Stimulated activated memory B cell treated with anti-CD40 and anti-IgM and Interleukin-4, amounts not matched to agents 10 μg/mL and 1 μg/mL and 100 μg/mL, for 72 hours (primary cell): ENCODE measurements around the gene CCDC71L.

Source experiments
- ATAC-seq: fragments of 150-1000 bp; cut with Tn5 transposase; 2 replicates; pipeline ENCODE4 v1.10.0; 2021
- H3K27ac Mint-ChIP-seq: one replicate; pipeline ENCODE4 v1.8.0; 2022; ENCODE audit warnings: mild to moderate bottlenecking, mixed read lengths
- H3K27me3 Mint-ChIP-seq: one replicate; pipeline ENCODE4 v1.8.0; 2022; ENCODE audit warnings: mixed read lengths
- H3K36me3 Mint-ChIP-seq: one replicate; pipeline ENCODE4 v1.8.0; 2022; ENCODE audit warnings: mixed read lengths
- H3K4me1 Mint-ChIP-seq: one replicate; pipeline ENCODE4 v1.8.0; 2022; ENCODE audit warnings: mixed read lengths
- H3K4me3 Mint-ChIP-seq: one replicate; pipeline ENCODE4 v1.8.0; 2022; ENCODE audit warnings: mild to moderate bottlenecking, moderate library complexity, mixed read lengths
- H3K9me3 Mint-ChIP-seq: one replicate; pipeline ENCODE4 v1.8.0; 2022; ENCODE audit warnings: mixed read lengths

Gene CCDC71L

DNA sequence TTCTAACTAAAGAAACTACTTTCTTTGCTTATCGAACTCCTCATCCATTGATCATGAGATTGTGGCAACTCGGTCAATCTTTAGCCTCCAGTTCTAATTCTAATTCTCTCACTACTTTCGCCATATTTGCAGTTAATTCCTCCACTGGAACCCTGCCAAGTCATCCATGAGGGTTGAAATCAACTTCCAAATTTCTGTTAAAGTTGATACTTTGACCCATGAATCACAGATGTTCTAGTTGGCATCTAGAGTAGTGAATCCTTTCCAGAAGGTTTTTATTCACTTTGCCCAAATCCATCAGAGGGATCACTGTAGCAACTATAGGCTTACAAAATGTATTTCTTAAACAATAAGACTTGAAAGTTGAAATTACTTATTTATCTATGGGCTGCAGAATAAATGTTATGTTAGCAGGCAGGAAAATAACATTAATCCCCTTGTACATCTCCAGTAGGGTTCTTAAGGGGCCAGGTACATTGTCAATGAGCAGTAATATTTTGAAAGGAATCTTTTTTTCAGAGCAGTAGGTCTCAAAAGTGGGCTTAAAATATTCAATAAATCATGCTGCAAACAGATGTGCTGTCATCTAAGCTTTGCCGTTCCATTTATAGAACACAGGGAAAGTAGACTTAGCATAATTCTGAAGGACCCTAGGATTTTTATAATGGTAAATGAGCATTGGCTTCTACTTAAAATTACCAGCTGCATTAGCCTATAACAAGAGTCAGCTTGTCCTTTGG, 39.4 kb downstream of the CCDC71L start:
- no peaks in the 10 kb centered on the region for H3K36me3 Mint-ChIP-seq
- H3K4me1 Mint-ChIP-seq = no peaks in the 10 kb centered on the region
- H3K4me3 Mint-ChIP-seq = no peak overlapping the region
- no peak overlapping the region for H3K27ac Mint-ChIP-seq
- no peaks in the 10 kb centered on the region for H3K27me3 Mint-ChIP-seq
- peaks cover 6% of the 10 kb centered on the region for H3K9me3 Mint-ChIP-seq
- ATAC-seq = no peak

- H3K4me3 Mint-ChIP-seq = no peak overlapping the region
- H3K9me3 Mint-ChIP-seq = peaks cover 6% of the 10 kb centered on the region
- H3K36me3 Mint-ChIP-seq = no peaks in the 10 kb centered on the region
- H3K27me3 Mint-ChIP-seq = no peaks in the 10 kb centered on the region
- H3K4me1 Mint-ChIP-seq = no peaks in the 10 kb centered on the region
- no peak overlapping the region for H3K27ac Mint-ChIP-seq
- ATAC-seq = no peak
Measured at GRCh38 chr7:106620676-106621075, 40.3 kb downstream of the CCDC71L start.

- Mint-ChIP-seq H3K4me1 (no peaks in the 10 kb centered on the region), H3K4me3 (no peak overlapping the region), H3K27ac (no peak overlapping the region), H3K27me3 (no peaks in the 10 kb centered on the region), H3K9me3 (peaks cover 6% of the 10 kb centered on the region), H3K36me3 (no peaks in the 10 kb centered on the region)
- no peak for ATAC-seq
Measured at GRCh38 chr7:106620034-106620433, 40.9 kb downstream of the CCDC71L start.

DNA sequence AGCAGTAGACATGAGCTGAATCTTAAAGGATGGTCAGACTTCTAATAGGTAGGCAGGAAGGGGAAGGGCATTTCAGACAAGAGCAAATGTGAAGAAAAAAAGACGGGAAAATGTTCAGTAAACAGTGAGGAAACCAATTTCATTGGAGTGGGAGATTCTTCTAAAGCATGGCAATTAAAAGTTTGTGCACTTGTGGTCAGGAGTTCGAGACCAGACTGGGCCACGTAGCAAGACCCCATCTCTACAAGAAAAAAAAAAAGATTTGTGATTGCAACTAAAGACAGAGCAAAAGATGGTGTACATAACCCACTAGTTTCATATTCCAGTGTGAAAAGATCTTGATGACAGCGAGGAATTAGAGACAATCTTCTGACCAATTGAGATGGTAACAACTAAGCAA, 41.7 kb downstream of the CCDC71L start:
- no peak for ATAC-seq
- Mint-ChIP-seq H3K4me1 (no peaks in the 10 kb centered on the region), H3K36me3 (no peaks in the 10 kb centered on the region), H3K27me3 (no peaks in the 10 kb centered on the region), H3K27ac (no peak overlapping the region), H3K9me3 (peaks cover 6% of the 10 kb centered on the region), H3K4me3 (no peak overlapping the region)

- Mint-ChIP-seq H3K27me3 (no peaks in the 10 kb centered on the region), H3K9me3 (peaks cover 6% of the 10 kb centered on the region)
- no peak for ATAC-seq
Measured at GRCh38 chr7:106618480-106618879, 42.5 kb downstream of the CCDC71L start.

GRCh38 chr7:106617860-106618259, 43.1 kb downstream of the CCDC71L start:
- Mint-ChIP-seq H3K27ac (no peak overlapping the region), H3K4me1 (no peaks in the 10 kb centered on the region), H3K4me3 (no peak overlapping the region), H3K9me3 (peaks cover 6% of the 10 kb centered on the region), H3K27me3 (no peaks in the 10 kb centered on the region), H3K36me3 (no peaks in the 10 kb centered on the region)
- ATAC-seq = no peak

More at GRCh38 chr7:106618480-106618879, 42.5 kb downstream of the CCDC71L start:
- H3K36me3 Mint-ChIP-seq = no peaks in the 10 kb centered on the region
- no peak overlapping the region for H3K27ac Mint-ChIP-seq
- H3K4me3 Mint-ChIP-seq = no peak overlapping the region
- no peaks in the 10 kb centered on the region for H3K4me1 Mint-ChIP-seq

DNA sequence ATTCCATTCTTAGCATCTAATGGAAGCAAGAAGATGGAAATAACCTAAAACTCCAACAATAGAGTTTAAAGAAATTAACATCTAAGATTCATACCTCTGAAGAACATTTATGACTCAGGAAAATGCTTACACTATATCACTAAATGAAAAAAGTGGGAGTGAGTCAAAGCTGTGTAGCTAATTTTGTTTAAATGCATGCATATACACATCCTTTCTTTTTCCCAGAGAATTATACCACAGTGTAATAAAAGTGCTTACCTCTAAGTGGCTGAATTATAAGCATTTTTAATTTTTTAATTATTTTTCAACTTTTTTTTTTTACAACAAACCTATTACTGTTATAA, 44.3 kb downstream of the CCDC71L start:
- ATAC-seq = no peak
- no peaks in the 10 kb centered on the region for H3K27me3 Mint-ChIP-seq
- no peak overlapping the region for H3K27ac Mint-ChIP-seq
- no peaks in the 10 kb centered on the region for H3K36me3 Mint-ChIP-seq
- H3K4me3 Mint-ChIP-seq = no peak overlapping the region
- no peaks in the 10 kb centered on the region for H3K4me1 Mint-ChIP-seq
- peaks cover 3% of the 10 kb centered on the region for H3K9me3 Mint-ChIP-seq

GRCh38 chr7:106615808-106616707, 44.9 kb downstream of the CCDC71L start:
- Mint-ChIP-seq H3K4me1 (no peaks in the 10 kb centered on the region), H3K36me3 (no peaks in the 10 kb centered on the region), H3K27ac (no peak overlapping the region), H3K27me3 (no peaks in the 10 kb centered on the region), H3K9me3 (peaks cover 3% of the 10 kb centered on the region), H3K4me3 (no peak overlapping the region)
- no peak for ATAC-seq

GRCh38 chr7:106614751-106615150, 46.2 kb downstream of the CCDC71L start:
- Mint-ChIP-seq H3K4me1 (no peaks in the 10 kb centered on the region), H3K36me3 (no peaks in the 10 kb centered on the region), H3K27ac (no peak overlapping the region), H3K4me3 (no peak overlapping the region), H3K27me3 (no peaks in the 10 kb centered on the region), H3K9me3 (peaks cover 3% of the 10 kb centered on the region)
- no peak for ATAC-seq

- H3K4me3 Mint-ChIP-seq = no peak overlapping the region
- no peaks in the 10 kb centered on the region for H3K36me3 Mint-ChIP-seq
- no peak overlapping the region for H3K27ac Mint-ChIP-seq
- no peaks in the 10 kb centered on the region for H3K27me3 Mint-ChIP-seq
- ATAC-seq = no peak
- H3K4me1 Mint-ChIP-seq = no peaks in the 10 kb centered on the region
- peaks cover 3% of the 10 kb centered on the region for H3K9me3 Mint-ChIP-seq
Measured at GRCh38 chr7:106613848-106614560, 47.0 kb downstream of the CCDC71L start.

DNA sequence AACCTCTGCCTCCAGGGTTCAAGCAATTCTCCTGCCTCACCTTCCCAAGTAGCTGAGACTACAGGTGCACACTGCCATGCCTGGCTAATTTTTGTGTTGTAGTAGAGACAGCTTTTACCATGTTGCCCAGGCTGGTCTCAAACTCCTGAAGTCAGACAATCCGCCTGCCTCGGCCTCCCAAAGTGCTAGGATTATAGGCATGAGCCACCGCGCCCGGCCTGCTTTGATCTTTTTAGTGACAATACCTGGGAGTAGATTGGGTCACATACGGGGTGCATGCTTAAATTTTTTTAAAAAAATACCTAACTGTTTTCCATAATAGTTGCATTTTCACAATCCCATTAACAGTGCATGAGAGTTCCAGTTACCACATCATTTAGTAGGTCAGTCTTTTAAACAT, 47.7 kb downstream of the CCDC71L start:
- Mint-ChIP-seq H3K4me1 (no peaks in the 10 kb centered on the region), H3K9me3 (peaks cover 3% of the 10 kb centered on the region), H3K27ac (no peak overlapping the region), H3K36me3 (no peaks in the 10 kb centered on the region), H3K27me3 (no peaks in the 10 kb centered on the region), H3K4me3 (no peak overlapping the region)
- no peak for ATAC-seq

DNA sequence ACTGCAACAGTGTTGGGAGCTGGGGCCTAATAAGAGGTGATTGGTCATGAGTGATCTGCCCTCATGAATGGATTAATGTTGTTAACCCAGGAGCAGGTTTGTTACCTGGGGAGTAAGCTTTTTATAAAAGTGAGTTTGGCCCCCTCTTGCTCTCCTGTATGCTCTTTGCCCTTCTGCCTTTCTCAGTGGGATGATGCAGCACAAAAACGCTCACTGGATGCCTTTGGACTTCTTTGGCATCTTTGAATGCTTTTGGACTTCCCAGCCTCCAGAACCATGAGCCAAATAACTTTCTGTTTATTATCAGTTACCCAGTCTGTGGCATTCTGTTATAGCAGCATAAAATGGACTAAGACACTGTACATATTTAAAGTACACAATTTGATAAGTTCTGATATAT, 48.5 kb downstream of the CCDC71L start:
- Mint-ChIP-seq H3K27ac (no peak overlapping the region), H3K4me3 (no peak overlapping the region), H3K4me1 (no peaks in the 10 kb centered on the region), H3K9me3 (peaks cover 3% of the 10 kb centered on the region), H3K36me3 (no peaks in the 10 kb centered on the region), H3K27me3 (no peaks in the 10 kb centered on the region)
- no peak for ATAC-seq

GRCh38 chr7:106611911-106612310, 49.0 kb downstream of the CCDC71L start:
- no peak overlapping the region for H3K4me3 Mint-ChIP-seq
- no peak overlapping the region for H3K27ac Mint-ChIP-seq
- peaks cover 3% of the 10 kb centered on the region for H3K9me3 Mint-ChIP-seq
- ATAC-seq = no peak
- H3K27me3 Mint-ChIP-seq = no peaks in the 10 kb centered on the region
- H3K4me1 Mint-ChIP-seq = no peaks in the 10 kb centered on the region
- no peaks in the 10 kb centered on the region for H3K36me3 Mint-ChIP-seq

DNA sequence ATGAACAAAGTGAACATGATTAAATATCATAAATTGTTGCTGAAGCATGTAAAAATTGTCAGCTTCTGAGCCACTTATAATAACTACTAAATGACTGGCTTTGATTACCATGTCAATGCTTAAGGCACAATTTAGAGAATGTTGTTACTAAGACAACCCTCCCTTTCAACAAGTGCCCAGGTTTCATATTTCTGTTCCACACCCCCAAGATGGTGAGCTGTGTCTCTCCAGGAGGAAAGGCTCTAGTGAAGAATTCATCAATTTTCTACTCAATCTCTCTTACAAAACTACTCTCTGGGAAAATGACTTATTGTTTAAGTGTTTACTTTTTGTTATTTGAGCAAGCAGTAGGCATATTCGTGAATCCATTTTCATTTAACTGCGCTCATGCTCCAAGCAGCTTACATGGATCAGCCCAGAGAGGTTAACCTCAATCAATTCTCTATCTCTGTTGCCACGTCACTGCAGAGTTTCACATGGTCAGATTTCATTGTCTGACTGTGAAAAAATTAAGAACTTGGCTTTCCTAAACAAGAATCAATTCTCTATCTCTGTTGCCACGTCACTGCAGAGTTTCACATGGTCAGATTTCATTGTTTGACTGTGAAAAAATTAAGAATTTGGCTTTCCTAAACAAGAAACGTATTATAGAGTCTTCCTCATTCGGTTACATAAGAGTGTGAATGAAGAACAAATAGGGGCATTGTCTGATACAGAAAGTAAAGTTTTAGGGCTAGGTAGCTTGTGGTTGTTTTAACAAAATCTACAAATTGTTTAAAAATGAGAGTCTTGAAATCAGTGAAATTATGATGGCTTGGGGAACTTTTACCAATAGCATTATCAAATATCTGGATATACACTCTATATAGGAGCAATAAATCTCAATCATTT, 49.7 kb downstream of the CCDC71L start:
- no peak for ATAC-seq
- Mint-ChIP-seq H3K9me3 (peaks cover 3% of the 10 kb centered on the region), H3K27me3 (no peaks in the 10 kb centered on the region), H3K36me3 (no peaks in the 10 kb centered on the region), H3K4me3 (no peak overlapping the region), H3K4me1 (no peaks in the 10 kb centered on the region), H3K27ac (no peak overlapping the region)

DNA sequence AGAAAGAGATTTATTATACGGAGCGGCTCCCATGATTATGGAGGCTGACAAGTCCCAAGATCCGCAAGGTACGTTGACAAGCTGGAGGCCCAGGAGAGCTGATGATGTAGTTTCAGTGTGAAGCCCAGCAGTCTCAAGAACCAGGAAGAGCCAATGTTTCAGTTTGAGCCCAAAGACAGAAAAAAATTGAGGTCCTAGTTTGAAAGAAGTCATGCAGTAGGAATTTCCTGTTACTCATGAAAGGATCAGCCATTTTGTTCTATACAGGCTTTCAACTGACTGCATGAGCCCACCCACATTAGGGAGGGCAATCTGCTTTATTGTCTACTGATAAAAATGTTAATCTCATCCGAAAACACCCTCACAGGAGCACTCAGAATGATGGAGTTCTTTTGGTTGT, 51.5 kb downstream of the CCDC71L start:
- Mint-ChIP-seq H3K4me1 (no peaks in the 10 kb centered on the region), H3K4me3 (no peak overlapping the region), H3K36me3 (no peaks in the 10 kb centered on the region), H3K27ac (no peak overlapping the region), H3K9me3 (peaks cover 3% of the 10 kb centered on the region), H3K27me3 (no peaks in the 10 kb centered on the region)
- ATAC-seq = no peak
